Smooth muscle cell of trachea (primary cell): ENCODE measurements around the gene IGDCC3. TPM values are rescaled to one million over a fixed set of nuclear protein-coding genes. Genes with fewer than 3 reads are reported as not detected.

ENCODE experiments used
- total RNA-seq: library from RNA; depleted of rRNA; stranded (reverse); fragments of >200 nt; gene quantifications from 2 replicates; pipeline ENCODE4 v1.2.1, GENCODE V29; 2014

IGDCC3 gene
- total RNA-seq: not detected in 2 replicates

DNA sequence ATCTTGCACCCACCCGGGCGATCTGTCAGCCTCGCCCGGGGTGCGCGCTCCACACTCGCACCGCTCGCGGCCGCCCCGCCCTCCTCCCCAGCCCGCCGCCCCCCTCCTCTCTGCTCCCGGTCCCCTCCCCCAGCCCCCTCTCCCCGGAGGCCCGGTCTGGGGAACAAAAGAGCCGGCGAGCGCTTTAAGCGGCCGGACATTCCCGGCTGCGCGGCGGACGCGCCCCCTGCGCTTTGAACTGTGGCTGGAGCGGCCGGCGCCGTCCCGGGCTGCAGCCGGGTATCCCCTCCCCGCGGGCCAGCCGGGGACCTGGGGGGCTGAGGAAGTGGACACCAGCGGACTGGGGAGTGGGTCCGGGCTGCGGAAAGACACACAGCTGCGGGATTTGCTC lies at the start of gene IGDCC3:
Gene IGDCC3 (minus strand): TSS at position 27 of the 391 bp plus-strand sequence. CDS start 214 bp downstream, outside the sequence.

DNA sequence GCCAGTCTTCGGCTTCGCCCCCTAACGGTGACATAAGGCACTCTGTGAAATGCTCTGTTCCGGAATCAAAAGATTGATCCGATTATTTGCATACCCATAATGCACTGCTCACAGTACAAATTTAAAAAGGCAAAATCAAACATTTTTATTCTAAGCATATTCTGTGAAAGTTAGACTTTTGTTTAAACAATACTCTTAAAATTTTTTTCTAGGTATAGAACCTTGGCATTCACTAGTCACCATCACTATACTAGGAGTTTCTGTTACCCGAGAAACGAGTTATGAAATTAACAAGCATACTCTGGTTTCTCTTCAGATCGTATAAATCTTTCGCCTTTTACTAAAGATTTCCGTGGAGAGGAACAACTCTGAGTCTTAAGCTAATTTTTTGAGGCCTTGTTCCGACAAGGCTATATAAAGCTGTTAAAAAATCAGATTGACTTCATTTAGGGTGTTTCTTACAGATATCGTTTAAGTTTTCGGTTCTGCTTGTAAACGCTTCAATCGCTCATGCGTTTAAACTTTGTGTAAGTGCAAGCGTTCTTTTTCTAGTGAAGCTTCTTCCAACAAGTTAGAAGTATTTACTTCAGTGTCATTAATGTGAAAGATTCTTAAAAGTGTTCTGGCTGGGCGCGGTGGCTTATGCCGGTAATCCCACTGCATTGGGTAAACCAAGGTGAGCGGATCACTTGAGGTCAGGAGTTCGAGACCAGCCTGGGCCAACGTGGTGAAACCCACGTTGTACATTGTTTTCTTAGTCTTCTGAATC lies 73.2 kb downstream of the IGDCC3 start, which contains the start of gene RNU5B-1:
Gene RNU5B-1 (plus strand): TSS at position 297 of the 769 bp plus-strand sequence.

DNA sequence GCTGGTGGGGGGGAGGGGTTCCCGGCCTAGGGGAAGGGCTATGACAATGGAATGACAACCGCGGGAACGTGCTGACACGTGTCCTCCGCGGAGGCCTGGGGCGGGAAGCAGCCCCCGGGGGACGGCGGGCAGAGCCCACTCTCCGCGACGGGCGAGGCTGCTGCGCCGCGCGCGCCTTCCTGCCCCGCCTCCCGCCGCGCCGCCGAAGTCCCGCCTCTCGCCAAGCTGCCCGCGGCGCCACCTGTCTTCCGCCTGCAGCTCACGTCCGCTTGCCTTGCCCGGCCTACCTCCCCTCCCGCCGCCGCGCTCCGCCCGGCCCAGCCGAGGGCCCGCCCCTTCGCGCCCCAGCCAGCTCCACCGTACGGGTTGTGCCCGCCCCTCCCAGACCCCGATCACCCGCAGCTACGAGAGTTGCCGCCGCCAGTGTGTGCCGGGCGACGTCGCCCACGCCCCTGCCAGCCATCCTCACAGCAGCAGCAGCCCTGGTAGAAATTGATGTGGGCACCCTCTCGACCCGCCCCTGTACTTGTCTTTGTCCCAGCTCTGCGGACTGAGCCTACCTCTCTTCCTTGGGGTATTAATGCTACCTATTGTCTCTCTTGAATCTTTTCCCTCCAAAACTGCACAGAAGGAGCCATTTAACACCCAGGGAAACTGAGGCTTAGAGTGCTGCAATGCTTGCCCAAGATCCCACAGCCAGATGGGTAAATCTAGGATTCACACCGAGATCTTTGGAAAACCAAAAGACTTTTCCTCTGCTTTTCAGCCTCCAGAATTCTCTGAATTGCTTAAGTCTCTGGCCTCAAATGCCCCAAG lies 90.9 kb downstream of the IGDCC3 start, which contains the start of gene PARP16:
Gene PARP16 (minus strand): TSS at position 180 of the 816 bp plus-strand sequence. CDS start 457 bp downstream, outside the sequence.

Other genes with a start within 250 kb of the IGDCC3 start
- 25.3 and 26.1 TPM in 2 replicates for gene PDCD7, start 244.2 kb downstream of the IGDCC3 start, total RNA-seq
- gene CLPX, start 192.7 kb downstream of the IGDCC3 start, total RNA-seq: 28.1 and 61.2 TPM in 2 replicates
- gene CILP, start 166.5 kb downstream of the IGDCC3 start, total RNA-seq: 0.29 and 5.0 TPM in 2 replicates
- 2.9 and 3.0 TPM in 2 replicates for gene PARP16, start 91.1 kb downstream of the IGDCC3 start, total RNA-seq
- not detected in 2 replicates for gene RNU5A-1, start 82.0 kb downstream of the IGDCC3 start, total RNA-seq
- gene RNU5B-1, start 73.3 kb downstream of the IGDCC3 start, total RNA-seq: not detected in 2 replicates
- gene IGDCC4, start 44.9 kb upstream of the IGDCC3 start, total RNA-seq: 0.58 and 5.1 TPM in 2 replicates
- gene DPP8, start 139.7 kb upstream of the IGDCC3 start, total RNA-seq: 40.5 and 46.5 TPM in 2 replicates
- gene HACD3, start 152.5 kb upstream of the IGDCC3 start, total RNA-seq: 97.1 and 105 TPM in 2 replicates
- 34.9 and 40.1 TPM in 2 replicates for gene INTS14, start 233.1 kb upstream of the IGDCC3 start, total RNA-seq
- gene SLC24A1, start 243.9 kb upstream of the IGDCC3 start, total RNA-seq: 5.3 and 8.0 TPM in 2 replicates